HepG2 (cell line): ENCODE measurements around the gene GABBR2.

Source experiments
- CHD2 ChIP-seq: IDR thresholded peaks from 2 replicates; pipeline ENCODE4 v1.6.1; 2011; ENCODE audit warnings: low read depth, low read length, improper control_type of control experiment
- PHF20 ChIP-seq: sonication (generic); formaldehyde crosslinking; IDR thresholded peaks from 2 replicates; pipeline ENCODE4 v1.5.0; 2020; ENCODE audit warnings: mild to moderate bottlenecking, missing genetic modification reagents
- SOX6 ChIP-seq, 2 experiments: fragments of 450-650 bp in 1 of 2; sonication (generic) in 1 of 2; formaldehyde crosslinking in 1 of 2; IDR thresholded peaks; 2 replicates each; pipeline versions ENCODE4 v1.4.0 to v1.6.1; 2017 to 2020; ENCODE audit warnings: antibody characterized with exemption in 1 of 2, mild to moderate bottlenecking in 1 of 2, missing genetic modification reagents in 1 of 2
- TAF1 ChIP-seq: sonication (generic); formaldehyde crosslinking; IDR thresholded peaks from 2 replicates; pipeline ENCODE4 v1.4.0; 2020; ENCODE audit warnings: missing genetic modification reagents
- ZNF713 ChIP-seq: sonication (generic); formaldehyde crosslinking; IDR thresholded peaks from 2 replicates; pipeline ENCODE4 v1.4.0; 2020; ENCODE audit warnings: mild to moderate bottlenecking, missing genetic modification reagents
- ZNF776 ChIP-seq: sonication (generic); formaldehyde crosslinking; IDR thresholded peaks from 2 replicates; pipeline ENCODE4 v1.4.0; 2020; ENCODE audit warnings: mild to moderate bottlenecking, missing genetic modification reagents
- TF ChIP-seq, protein P1 (sequence below), 2 experiments: IDR thresholded peaks; 2 replicates each; pipeline ENCODE4 v1.6.1; 2011 to 2012; ENCODE audit warnings: low read length in 2 of 2, borderline replicate concordance in 1 of 2, low read depth in 1 of 2, mild to moderate bottlenecking in 1 of 2, moderate library complexity in 1 of 2

DNA sequence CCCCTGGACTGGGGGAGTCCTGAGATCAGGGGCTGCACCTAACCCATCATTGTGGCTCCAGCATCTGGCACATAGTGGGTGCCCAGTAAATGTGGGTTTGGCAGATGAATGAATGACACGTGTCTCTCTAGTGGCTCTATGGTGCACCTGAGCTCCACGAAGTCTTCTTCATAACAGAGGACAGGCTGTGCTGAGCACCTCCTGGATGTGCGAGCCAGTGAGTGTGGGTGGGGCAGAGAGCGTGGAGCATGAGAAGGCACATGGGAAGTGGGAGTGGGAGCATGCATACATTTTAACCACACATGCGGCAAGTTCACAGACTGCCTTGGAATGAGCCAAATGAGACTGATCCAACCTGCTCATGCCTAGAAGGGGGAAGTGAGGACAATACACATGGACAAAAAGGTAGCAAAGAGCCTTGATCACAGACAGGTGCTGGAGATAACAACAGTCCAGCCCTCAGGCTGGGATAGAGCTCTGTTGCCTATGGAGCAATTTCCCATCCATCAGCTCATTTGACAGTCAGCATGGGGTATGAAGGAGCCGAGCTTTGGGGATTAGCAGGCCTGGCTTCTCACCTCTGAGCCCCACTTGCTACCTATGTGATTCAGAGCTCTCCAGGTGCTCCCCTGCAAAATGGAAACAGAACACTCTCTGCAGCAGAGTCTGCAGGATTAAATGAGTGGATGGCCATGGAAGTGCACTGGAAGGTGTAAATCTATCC lies 377.0 kb downstream of the GABBR2 start:
- no peak for TF ChIP-seq ZNF776 (CRISPR knock-in tag)
- no peak for TF ChIP-seq CHD2
- no peak for TF ChIP-seq PHF20 (CRISPR knock-in tag)
- TF ChIP-seq, protein P1, sequence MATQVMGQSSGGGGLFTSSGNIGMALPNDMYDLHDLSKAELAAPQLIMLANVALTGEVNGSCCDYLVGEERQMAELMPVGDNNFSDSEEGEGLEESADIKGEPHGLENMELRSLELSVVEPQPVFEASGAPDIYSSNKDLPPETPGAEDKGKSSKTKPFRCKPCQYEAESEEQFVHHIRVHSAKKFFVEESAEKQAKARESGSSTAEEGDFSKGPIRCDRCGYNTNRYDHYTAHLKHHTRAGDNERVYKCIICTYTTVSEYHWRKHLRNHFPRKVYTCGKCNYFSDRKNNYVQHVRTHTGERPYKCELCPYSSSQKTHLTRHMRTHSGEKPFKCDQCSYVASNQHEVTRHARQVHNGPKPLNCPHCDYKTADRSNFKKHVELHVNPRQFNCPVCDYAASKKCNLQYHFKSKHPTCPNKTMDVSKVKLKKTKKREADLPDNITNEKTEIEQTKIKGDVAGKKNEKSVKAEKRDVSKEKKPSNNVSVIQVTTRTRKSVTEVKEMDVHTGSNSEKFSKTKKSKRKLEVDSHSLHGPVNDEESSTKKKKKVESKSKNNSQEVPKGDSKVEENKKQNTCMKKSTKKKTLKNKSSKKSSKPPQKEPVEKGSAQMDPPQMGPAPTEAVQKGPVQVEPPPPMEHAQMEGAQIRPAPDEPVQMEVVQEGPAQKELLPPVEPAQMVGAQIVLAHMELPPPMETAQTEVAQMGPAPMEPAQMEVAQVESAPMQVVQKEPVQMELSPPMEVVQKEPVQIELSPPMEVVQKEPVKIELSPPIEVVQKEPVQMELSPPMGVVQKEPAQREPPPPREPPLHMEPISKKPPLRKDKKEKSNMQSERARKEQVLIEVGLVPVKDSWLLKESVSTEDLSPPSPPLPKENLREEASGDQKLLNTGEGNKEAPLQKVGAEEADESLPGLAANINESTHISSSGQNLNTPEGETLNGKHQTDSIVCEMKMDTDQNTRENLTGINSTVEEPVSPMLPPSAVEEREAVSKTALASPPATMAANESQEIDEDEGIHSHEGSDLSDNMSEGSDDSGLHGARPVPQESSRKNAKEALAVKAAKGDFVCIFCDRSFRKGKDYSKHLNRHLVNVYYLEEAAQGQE (IDR thresholded peaks at IDR 0.05; ENCODE audit: borderline replicate concordance in 1 of 2, low read depth in 1 of 2, low read length in 2 of 2), result no peak
- TF ChIP-seq ZNF713, result no peak
- no peak for TF ChIP-seq SOX6 (IDR thresholded peaks at IDR 0.05)
- TF ChIP-seq SOX6 (CRISPR knock-in tag; IDR thresholded peaks at IDR 0.05), result no peak
- TF ChIP-seq TAF1 (CRISPR knock-in tag), result no peak
